GM23338 (cell line): ENCODE measurements around the gene IL21R. TPM values are rescaled to one million over a fixed set of nuclear protein-coding genes. Genes with fewer than 3 reads are reported as not detected.

Source experiments
- ATAC-seq: fragments of 200-7000 bp; cut with Tn5 transposase; 3 replicates; pipeline ENCODE4 v1.9.1; 2020
- DNase-seq: peaks from one replicate; pipeline ENCODE4 v3.0.0-alpha.2; 2015; ENCODE audit warnings: low spot score
- H2AFZ ChIP-seq: fragments of 200-600 bp; sonication (generic); 2 replicates; pipeline ENCODE4 v1.8.0; 2016; ENCODE audit warnings: antibody characterized with exemption, mild to moderate bottlenecking, moderate library complexity
- H3F3A ChIP-seq: fragments of 200-600 bp; sonication (generic); replicated peaks from 2 replicates; pipeline ENCODE4 v1.8.0; 2017; ENCODE audit warnings: antibody characterized with exemption, mixed run types, low read depth
- H3K27ac ChIP-seq: fragments of 200-600 bp; sonication (generic); 2 replicates; pipeline ENCODE4 v1.6.1; 2016; ENCODE audit warnings: low read depth
- H3K27me3 ChIP-seq: fragments of 200-600 bp; sonication (generic); 2 replicates; pipeline ENCODE4 v1.8.0; 2016; ENCODE audit warnings: mild to moderate bottlenecking, mixed run types, moderate library complexity; ENCODE audit not compliant: insufficient read depth
- H3K36me3 ChIP-seq: fragments of 200-600 bp; sonication (generic); 2 replicates; pipeline ENCODE4 v1.8.0; 2016; ENCODE audit warnings: mild to moderate bottlenecking; ENCODE audit not compliant: insufficient read depth
- H3K4me1 ChIP-seq: fragments of 200-600 bp; sonication (generic); 2 replicates; pipeline ENCODE4 v1.8.0; 2016; ENCODE audit warnings: mild to moderate bottlenecking, moderate library complexity; ENCODE audit not compliant: insufficient read depth
- H3K4me2 ChIP-seq: fragments of 200-600 bp; sonication (generic); 2 replicates; pipeline ENCODE4 v1.7.1; 2017; ENCODE audit warnings: mixed run types
- H3K4me3 ChIP-seq: fragments of 200-600 bp; sonication (generic); 2 replicates; pipeline ENCODE4 v1.6.1; 2016; ENCODE audit warnings: mixed run types
- H3K79me2 ChIP-seq: fragments of 200-600 bp; sonication (generic); replicated peaks from 2 replicates; pipeline ENCODE4 v1.8.0; 2017; ENCODE audit warnings: mild to moderate bottlenecking; ENCODE audit not compliant: insufficient read depth
- H3K9me2 ChIP-seq: fragments of 200-600 bp; sonication (generic); 2 replicates; pipeline ENCODE4 v1.8.0; 2017; ENCODE audit not compliant: insufficient read depth
- H4K20me1 ChIP-seq: fragments of 200-600 bp; sonication (generic); replicated peaks from 2 replicates; pipeline ENCODE4 v1.8.0; 2017; ENCODE audit warnings: mild to moderate bottlenecking; ENCODE audit not compliant: insufficient read depth
- H3K27ac Mint-ChIP-seq: 2 replicates; pipeline ENCODE4 v1.8.0; 2020; ENCODE audit warnings: inconsistent platforms, mild to moderate bottlenecking, moderate library complexity, mixed read lengths
- H3K27me3 Mint-ChIP-seq: 3 replicates; pipeline ENCODE4 v1.8.0; 2022; ENCODE audit warnings: low read depth, mild to moderate bottlenecking, moderate library complexity, mixed read lengths, inconsistent platforms; ENCODE audit not compliant: insufficient read depth, poor library complexity
- H3K36me3 Mint-ChIP-seq: 3 replicates; pipeline ENCODE4 v1.8.0; 2021; ENCODE audit warnings: low read depth, mild to moderate bottlenecking, inconsistent platforms, moderate library complexity, mixed read lengths
- H3K4me1 Mint-ChIP-seq: 3 replicates; pipeline ENCODE4 v1.8.0; 2020; ENCODE audit warnings: mild to moderate bottlenecking, inconsistent platforms, mixed read lengths
- H3K4me3 Mint-ChIP-seq: 3 replicates; pipeline ENCODE4 v1.8.0; 2021; ENCODE audit warnings: moderate library complexity, mild to moderate bottlenecking, inconsistent platforms, mixed read lengths
- H3K9me3 Mint-ChIP-seq: 3 replicates; pipeline ENCODE4 v1.8.0; 2020; ENCODE audit warnings: moderate library complexity, mild to moderate bottlenecking, inconsistent platforms, mixed read lengths
- CREB1 ChIP-seq: fragments of 250-450 bp; sonication (Bioruptor Pico); IDR thresholded peaks from 2 replicates; pipeline ENCODE4 v1.5.0; 2020; ENCODE audit warnings: low read depth, mild to moderate bottlenecking, moderate library complexity
- CTCF ChIP-seq, 2 experiments: fragments of 200-600 bp in 1 of 2; sonication (generic) in 1 of 2; conservative IDR thresholded peaks; 2 replicates each; pipeline versions ENCODE4 v1.5.1 to v1.6.1; 2016 to 2017; ENCODE audit warnings: antibody characterized with exemption in 2 of 2, low read depth in 2 of 2, mild to moderate bottlenecking in 2 of 2, moderate library complexity in 1 of 2
- ETS1 ChIP-seq: IDR thresholded peaks from 2 replicates; pipeline ENCODE4 v1.6.1; 2016; ENCODE audit warnings: antibody characterized with exemption
- EZH2 ChIP-seq: fragments of 200-600 bp; sonication (generic); IDR thresholded peaks from one replicate; pipeline ENCODE4 v1.8.0; 2017; ENCODE audit warnings: antibody characterized with exemption, mild to moderate bottlenecking, low read depth; ENCODE audit not compliant: unreplicated experiment
- EZH2phosphoT487 ChIP-seq: fragments of 200-600 bp; sonication (generic); IDR thresholded peaks from one replicate; pipeline ENCODE4 v1.8.1; 2018; ENCODE audit warnings: antibody characterized with exemption; ENCODE audit not compliant: unreplicated experiment
- JUNB ChIP-seq: IDR thresholded peaks from one replicate; pipeline ENCODE4 v1.6.1; 2016; ENCODE audit warnings: antibody characterized with exemption; ENCODE audit not compliant: unreplicated experiment
- NANOG ChIP-seq: IDR thresholded peaks from 2 replicates; pipeline ENCODE4 v1.6.1; 2016; ENCODE audit warnings: antibody characterized with exemption, borderline replicate concordance
- POLR2AphosphoS5 ChIP-seq: IDR thresholded peaks from 2 replicates; pipeline ENCODE4 v1.6.1; 2016; ENCODE audit warnings: antibody characterized with exemption, low read depth
- REST ChIP-seq: IDR thresholded peaks from one replicate; pipeline ENCODE4 v1.6.1; 2018; ENCODE audit warnings: antibody characterized with exemption; ENCODE audit not compliant: unreplicated experiment
- STAT1 ChIP-seq: IDR thresholded peaks from one replicate; pipeline ENCODE4 v1.6.1; 2016; ENCODE audit warnings: antibody characterized with exemption; ENCODE audit not compliant: unreplicated experiment
- ZNF114 ChIP-seq: fragments of 250-450 bp; sonication (Bioruptor Pico); IDR thresholded peaks from 2 replicates; pipeline ENCODE4 v1.5.0; 2020; ENCODE audit warnings: mild to moderate bottlenecking, moderate library complexity
- ZNF331 ChIP-seq: fragments of 250-450 bp; sonication (Bioruptor Pico); IDR thresholded peaks from 2 replicates; pipeline ENCODE4 v1.5.0; 2020; ENCODE audit warnings: low read depth, mild to moderate bottlenecking, moderate library complexity
- ZNF462 ChIP-seq: fragments of 250-450 bp; sonication (Bioruptor Pico); IDR thresholded peaks from 2 replicates; pipeline ENCODE4 v1.5.0; 2020; ENCODE audit warnings: mild to moderate bottlenecking, moderate library complexity
- polyA plus RNA-seq: library from polyadenylated mRNA; unstranded; fragments of >200 nt; fragmentation: Nextera tagmentation; extraction: Ambion mirVana; gene quantifications from 2 replicates; pipeline ENCODE4 v1.2.1, GENCODE V29; 2016
- total RNA-seq: library from RNA; depleted of rRNA; stranded (reverse); fragments of >200 nt; shearing (Covaris generic); gene quantifications from 2 replicates; pipeline ENCODE4 v1.2.3, GENCODE V29; 2014

Gene IL21R
- total and polyA plus RNA-seq, 2 experiments from 2014 or later: 0.42 to 2.6 TPM

- Histone ChIP-seq H3K9me2 (no peaks in the 10 kb centered on the region), H3K79me2 (no peaks in the 10 kb centered on the region), H2AFZ (peak overlapping the region; percentile 93), H3K4me3 (no peak overlapping the region), H3K4me1 (peaks cover 6% of the 10 kb centered on the region; the same call in 1 of the 2 replicates), H3K27me3 (no peaks in the 10 kb centered on the region), H3K36me3 (no peaks in the 10 kb centered on the region), H3K27ac (no peak overlapping the region), H3F3A (no peaks in the 10 kb centered on the region), H3K4me2 (no peak overlapping the region), H4K20me1 (no peaks in the 10 kb centered on the region)
- no peak for ATAC-seq
- Mint-ChIP-seq H3K4me1 (peaks cover 13% of the 10 kb centered on the region; the same call in 2 of the 3 replicates), H3K36me3 (no peaks in the 10 kb centered on the region; the same call in 2 of the 3 replicates), H3K27me3 (peaks cover 3% of the 10 kb centered on the region), H3K9me3 (no peaks in the 10 kb centered on the region), H3K27ac (no peak overlapping the region), H3K4me3 (no peak overlapping the region)
- no peak for DNase-seq
- TF ChIP-seq POLR2AphosphoS5 (no peak), ETS1 (no peak), CTCF (conservative IDR thresholded peaks at IDR 0.05; ENCODE audit: low read depth in 2 of 2) (no peak), ZNF114 (CRISPR knock-in tag) (no peak), EZH2 (no peak), STAT1 (no peak), CREB1 (CRISPR knock-in tag) (no peak), NANOG (no peak), REST (no peak), ZNF331 (CRISPR knock-in tag) (no peak), EZH2phosphoT487 (no peak), JUNB (no peak), ZNF462 (CRISPR knock-in tag) (no peak)
Observed at GRCh38 chr16:27408012-27408601, 6.1 kb downstream of the IL21R start.
